HepG2 (cell line): ENCODE results near the gene NELL1. TPM values are rescaled to one million over a fixed set of nuclear protein-coding genes. Genes with fewer than 3 reads are reported as not detected.

Source experiments
- ATAC-seq: fragments of 200-7000 bp; cut with Tn5 transposase; 3 replicates; pipeline ENCODE4 v1.9.1; 2020; ENCODE audit warnings: mild to moderate bottlenecking, moderate library complexity
- BruUV-seq: library from RNA; stranded (reverse); fragments of 400-500 nt; replicated peaks from 2 replicates; lab custom pipeline; 2021; lab: Mats Ljungman, UMichigan
- CTCF ChIA-PET: fragments of 300-600 bp; formaldehyde crosslinking; extraction: SDS; loops from one replicate; lab custom pipeline; 2021; ENCODE audit warnings: low total read pairs, inconsistent platforms, low intra/inter-chr PET ratio; lab: Yijun Ruan, JAX
- POLR2A ChIA-PET: fragments of 350-600 bp; sonication (Branson Sonifier 250); formaldehyde crosslinking; loops from one replicate; lab custom pipeline; 2020; ENCODE audit warnings: antibody characterized with exemption, inconsistent platforms; lab: Yijun Ruan, JAX
- DNase-seq: peaks from one replicate; pipeline ENCODE4 v3.0.0-alpha.2; 2015; ENCODE audit warnings: low spot score
- FAIRE-seq: peaks from 3 replicates; lab custom pipeline; 2011; peaks lifted over from hg19 to GRCh38; lab: Jason Lieb, UNC
- H2AFZ ChIP-seq: one replicate; pipeline ENCODE4 v1.6.1; 2011; ENCODE audit warnings: low read length, inconsistent platforms
- H3K27ac ChIP-seq: fragments of 300-600 bp; 3 replicates; pipeline ENCODE4 v1.8.0; 2011; ENCODE audit warnings: mixed run types, mild to moderate bottlenecking, mixed read lengths, low read length, inconsistent platforms; ENCODE audit not compliant: insufficient read depth; ENCODE audit errors: extremely low read length
- H3K27me3 ChIP-seq, 2 experiments: fragments of 200-600 bp in 1 of 2; 2 replicates in 1 of 2; 3 replicates in 1 of 2; pipeline versions ENCODE4 v1.6.0 to v1.8.0; 2011; ENCODE audit warnings: low read length in 2 of 2, mild to moderate bottlenecking in 2 of 2, moderate library complexity in 2 of 2, inconsistent platforms in 1 of 2; ENCODE audit not compliant: insufficient read depth in 2 of 2, control insufficient read depth in 1 of 2
- H3K36me3 ChIP-seq, 2 experiments: fragments of 200-600 bp in 1 of 2; replicated peaks in 1 of 2; 2 replicates in 1 of 2; 3 replicates in 1 of 2; pipeline versions ENCODE4 v1.5.1 to v1.8.0; 2011; ENCODE audit warnings: low read length in 2 of 2, inconsistent platforms in 1 of 2; ENCODE audit not compliant: insufficient read depth in 2 of 2, control insufficient read depth in 1 of 2
- H3K4me1 ChIP-seq: 2 replicates; pipeline ENCODE4 v1.5.1; 2012; ENCODE audit warnings: low read length, inconsistent platforms; ENCODE audit not compliant: insufficient read depth
- H3K4me2 ChIP-seq: 2 replicates; pipeline ENCODE4 v1.6.0; 2011; ENCODE audit warnings: low read depth, low read length, inconsistent platforms
- H3K4me3 ChIP-seq, 3 experiments: fragments of 200-600 bp in 1 of 3; sonication (generic), shearing (Covaris generic) in 1 of 3; replicated peaks in 1 of 3; 2 replicates each; pipeline ENCODE4 v1.5.1; 2011 to 2016; ENCODE audit warnings: low read length in 3 of 3, inconsistent platforms in 2 of 3, low read depth in 2 of 3, mild to moderate bottlenecking in 2 of 3, control low read depth in 1 of 3, mixed read lengths in 1 of 3; ENCODE audit not compliant: insufficient read depth in 1 of 3
- H3K79me2 ChIP-seq: one replicate; pipeline ENCODE4 v1.6.1; 2011; ENCODE audit warnings: low read length, inconsistent platforms; ENCODE audit not compliant: insufficient read depth
- H3K9ac ChIP-seq: 2 replicates; pipeline ENCODE4 v1.6.0; 2011; ENCODE audit warnings: mild to moderate bottlenecking, low read depth, low read length, inconsistent platforms; ENCODE audit not compliant: insufficient read depth
- H3K9me3 ChIP-seq: 2 replicates; pipeline ENCODE4 v1.5.1; 2012; ENCODE audit warnings: mild to moderate bottlenecking, low read length
- H4K20me1 ChIP-seq: 2 replicates; pipeline ENCODE4 v1.6.0; 2011; ENCODE audit warnings: inconsistent platforms, mild to moderate bottlenecking, low read length, moderate library complexity; ENCODE audit not compliant: insufficient read depth
- DNMT3B ChIP-seq: conservative IDR thresholded peaks from 2 replicates; pipeline ENCODE4 v1.6.1; 2016; ENCODE audit warnings: missing biosample characterization, control low read depth
- HIVEP1 ChIP-seq: sonication (generic); formaldehyde crosslinking; IDR thresholded peaks from 2 replicates; pipeline ENCODE4 v1.4.0; 2020; ENCODE audit warnings: mild to moderate bottlenecking, missing genetic modification reagents
- HOXA3 ChIP-seq: sonication (generic); formaldehyde crosslinking; IDR thresholded peaks from 2 replicates; pipeline ENCODE4 v1.5.0; 2020; ENCODE audit warnings: missing genetic modification reagents
- KDM4B ChIP-seq: sonication (generic); formaldehyde crosslinking; IDR thresholded peaks from 2 replicates; pipeline ENCODE4 v1.4.0; 2020; ENCODE audit warnings: missing genetic modification reagents
- MEIS1 ChIP-seq: sonication (generic); formaldehyde crosslinking; IDR thresholded peaks from 2 replicates; pipeline ENCODE4 v1.9.0; 2021; ENCODE audit warnings: mild to moderate bottlenecking, missing genetic modification reagents, moderate library complexity, borderline replicate concordance
- NFATC3 ChIP-seq: sonication (generic); formaldehyde crosslinking; IDR thresholded peaks from 2 replicates; pipeline ENCODE4 v1.5.1; 2020; ENCODE audit warnings: mild to moderate bottlenecking, missing genetic modification reagents
- NKX3-1 ChIP-seq: sonication (generic); formaldehyde crosslinking; IDR thresholded peaks from 2 replicates; pipeline ENCODE4 v1.5.0; 2020; ENCODE audit warnings: missing genetic modification reagents
- ZNF383 ChIP-seq: sonication (generic); formaldehyde crosslinking; IDR thresholded peaks from 2 replicates; pipeline ENCODE4 v1.4.0; 2020; ENCODE audit warnings: missing genetic modification reagents, mild to moderate bottlenecking, borderline replicate concordance
- ZNF598 ChIP-seq: sonication (generic); formaldehyde crosslinking; IDR thresholded peaks from 2 replicates; pipeline ENCODE4 v1.5.1; 2020; ENCODE audit warnings: mild to moderate bottlenecking, missing genetic modification reagents, borderline replicate concordance
- WGBS: methylation state at CpG from one replicate; pipeline ENCODE4 v1.1.6; 2017; ENCODE audit warnings: low lambda C conversion rate; 5-methylcytosine and 5-hydroxymethylcytosine counted together
- in situ Hi-C: cut with HindIII; loops from 2 replicates; pipeline ENCODE4 v1.10.0; 2017; ENCODE audit warnings: low pct_unique_long_range_greater_than_20kb; ENCODE audit not compliant: extremely low pct_ligation_motif_present
- intact Hi-C: fragments of 100-400 bp; cut with micrococcal nuclease; formaldehyde crosslinking; loops from one replicate; pipeline ENCODE4 v1.10.0; 2022; ENCODE audit not compliant: unreplicated experiment
- polyA plus RNA-seq, 8 experiments: library from polyadenylated mRNA; depleted of rRNA in 3 of 8; stranded (reverse) in 7 of 8; unstranded in 1 of 8; fragments of >200 nt; fragmentation: Illumina TruSeq in 4 of 8; extraction: Trizol in 4 of 8; gene quantifications; 2 replicates each; pipeline versions ENCODE4 v1.2.1 to v1.2.3, GENCODE V29; 2011 to 2016; ENCODE audit warnings: low read depth in 4 of 8, missing spikeins in 1 of 8, mixed read lengths in 1 of 8; ENCODE audit not compliant: insufficient read depth in 1 of 8
- total RNA-seq, 5 experiments: library from RNA; depleted of rRNA; stranded (reverse); fragments of >200 nt; fragmentation: Illumina TruSeq; extraction: Trizol; gene quantifications; 2 replicates each; pipeline ENCODE4 v1.2.3, GENCODE V29; 2016; ENCODE audit warnings: low read depth in 1 of 5
- TF ChIP-seq, protein P1 (sequence below): sonication (generic); formaldehyde crosslinking; IDR thresholded peaks from 2 replicates; pipeline ENCODE4 v1.5.0; 2020; ENCODE audit warnings: mild to moderate bottlenecking, low read depth, missing genetic modification reagents, borderline replicate concordance

The NELL1 gene
- total and polyA plus RNA-seq, 2 of the 13 experiments (the other 11 are each of a cell fraction or from before 2014, with no cell fraction given), result not detected

DNA sequence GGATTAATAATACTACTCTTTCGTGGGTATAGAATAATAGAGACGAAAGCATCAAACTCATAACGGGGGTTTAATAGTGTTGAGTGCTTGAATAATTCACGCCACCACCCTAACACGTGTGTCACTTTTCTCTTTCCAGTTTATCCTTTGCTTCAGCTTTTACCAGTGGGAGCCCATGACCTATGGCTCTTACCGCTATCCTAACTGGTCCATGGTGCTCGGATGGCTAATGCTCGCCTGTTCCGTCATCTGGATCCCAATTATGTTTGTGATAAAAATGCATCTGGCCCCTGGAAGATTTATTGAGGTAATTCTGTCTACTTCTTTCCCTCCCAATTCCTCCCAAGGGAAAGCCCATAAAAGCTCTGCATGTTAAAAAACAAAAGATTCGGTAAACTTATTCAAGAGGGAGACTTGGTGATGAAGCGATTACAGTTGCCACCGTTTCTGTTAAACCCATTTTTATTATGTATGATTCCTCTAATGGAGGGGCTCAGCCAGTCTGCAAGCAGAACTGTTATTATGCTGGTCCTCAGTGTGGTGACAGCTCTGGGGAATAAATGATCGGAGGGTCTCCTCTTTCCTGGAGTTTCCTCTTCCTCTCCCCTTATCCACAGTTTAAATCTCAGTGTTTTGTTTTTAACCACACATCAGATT, 17.1 kb upstream of the NELL1 start:
- Histone ChIP-seq H3K79me2 (no peaks in the 10 kb centered on the region), H4K20me1 (no peaks in the 10 kb centered on the region), H3K4me2 (no peak overlapping the region), H3K4me1 (no peaks in the 10 kb centered on the region), H3K9ac (no peak overlapping the region), H3K4me3 (no peak overlapping the region), H3K9me3 (no peaks in the 10 kb centered on the region), H2AFZ (no peak overlapping the region), H3K36me3 (no peaks in the 10 kb centered on the region), H3K27me3 (peaks cover 0 to 25% of the 10 kb centered on the region in 2 experiments; a peak in 1 of 5 replicates), H3K27ac (no peak overlapping the region)
- ATAC-seq (no peak), FAIRE-seq (no peak), DNase-seq (no peak)
- POLR2A ChIA-PET, result no interaction called here
- no TSS peak for BruUV-seq
- intact Hi-C loops (no loop called here), in situ Hi-C loops (loop anchor here (25.0 kb wide), 1 partner anchor 1485 kb away; no protein-coding TSS in a partner anchor)
- CTCF ChIA-PET, result no interaction called here
- TF ChIP-seq NFATC3 (no peak), HIVEP1 (CRISPR knock-in tag) (no peak), ZNF598 (no peak), MEIS1 (CRISPR knock-in tag) (no peak)
- TF ChIP-seq, protein P1, sequence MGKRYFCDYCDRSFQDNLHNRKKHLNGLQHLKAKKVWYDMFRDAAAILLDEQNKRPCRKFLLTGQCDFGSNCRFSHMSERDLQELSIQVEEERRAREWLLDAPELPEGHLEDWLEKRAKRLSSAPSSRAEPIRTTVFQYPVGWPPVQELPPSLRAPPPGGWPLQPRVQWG (CRISPR knock-in tag), result no peak
- WGBS, result 9% methylated on average over 13 of the region's 13 CpGs

DNA sequence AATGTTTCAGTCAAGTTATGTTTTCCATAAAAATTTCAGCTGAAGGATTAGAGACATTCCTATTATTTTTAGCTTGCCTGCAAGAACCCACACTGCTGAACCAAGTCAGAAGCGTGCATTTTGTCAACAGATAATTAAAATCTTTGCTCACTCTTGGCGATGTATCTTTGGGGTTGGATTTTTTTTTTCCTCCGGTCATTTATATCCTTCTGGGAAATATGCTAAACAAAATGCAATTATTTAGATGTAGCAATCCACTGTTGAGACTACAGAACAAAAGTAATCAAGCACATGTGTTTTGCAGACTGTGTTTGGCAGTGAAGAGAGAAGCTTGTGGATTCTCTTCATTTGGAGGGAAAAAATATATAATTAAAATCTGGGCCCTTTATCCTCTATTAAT, 15.3 kb upstream of the NELL1 start:
- Histone ChIP-seq H3K79me2 (no peaks in the 10 kb centered on the region), H3K9ac (no peak overlapping the region), H3K27ac (no peak overlapping the region), H2AFZ (no peak overlapping the region), H4K20me1 (no peaks in the 10 kb centered on the region), H3K36me3 (no peaks in the 10 kb centered on the region), H3K4me3 (no peak overlapping the region), H3K9me3 (no peaks in the 10 kb centered on the region), H3K4me1 (peaks cover 8% of the 10 kb centered on the region; the same call in 1 of the 2 replicates), H3K4me2 (no peak overlapping the region), H3K27me3 (peaks cover 0 to 22% of the 10 kb centered on the region in 2 experiments; a peak in 1 of 5 replicates)
- intact Hi-C loops, result no loop called here
- no peak for FAIRE-seq
- WGBS, result 3% methylated on average over 3 of the region's 3 CpGs
- no TSS peak for BruUV-seq
- CTCF ChIA-PET, result no interaction called here
- no peak for DNase-seq
- in situ Hi-C loops, result loop anchor here (25.0 kb wide), 1 partner anchor 1483 kb away; no protein-coding TSS in a partner anchor
- POLR2A ChIA-PET, result no interaction called here
- no peak for TF ChIP-seq NKX3-1 (CRISPR knock-in tag)
- no peak for TF ChIP-seq DNMT3B (CRISPR knock-in tag)
- no peak for TF ChIP-seq HOXA3 (CRISPR knock-in tag)
- TF ChIP-seq KDM4B, result no peak
- TF ChIP-seq ZNF383, result no peak
- no peak for ATAC-seq
